ENCODE data around the gene BID. TPM values are rescaled to one million over a fixed set of nuclear protein-coding genes. Genes with fewer than 3 reads are reported as not detected.

BID gene
- total RNA-seq, 1 experiment from 2014 or later: 25.0 TPM

- H3K36me3 Mint-ChIP-seq (ENCODE audit: insufficient read depth, unreplicated experiment): no peaks in the 10 kb centered on the region
- H3K4me1 Mint-ChIP-seq (ENCODE audit: insufficient read depth, unreplicated experiment): peaks cover 16% of the 10 kb centered on the region
- H3K4me3 Mint-ChIP-seq (ENCODE audit: unreplicated experiment): no peak overlapping the region
- TF ChIP-seq CTCF (IDR thresholded peaks at IDR 0.05; ENCODE audit: unreplicated experiment): no peak
- POLR2A ChIA-PET: no interaction called here
- H3K9me3 Mint-ChIP-seq (ENCODE audit: unreplicated experiment): no peaks in the 10 kb centered on the region
- no TSS peak for BruUV-seq (replicated peaks)
- no peaks in the 10 kb centered on the region for H3K27me3 Mint-ChIP-seq (ENCODE audit: insufficient read depth, unreplicated experiment)
- intact Hi-C loops (cut with micrococcal nuclease): loop anchor here (2.0 kb wide), 1 partner anchor 37 kb away; no protein-coding TSS in a partner anchor
- H3K27ac Mint-ChIP-seq (ENCODE audit: low read depth, unreplicated experiment): no peak overlapping the region
- no peak for DNase-seq (ENCODE audit: unreplicated experiment)
- CTCF ChIA-PET: interaction anchor here (1.0 to 3.8 kb wide), 4 partner anchors 36 to 297 kb away, joined by 3 to 9 read pairs (median 4); no protein-coding TSS in a partner anchor
Measured at GRCh38 chr22:17779286-17780115, 5.2 kb upstream of the BID start.

GRCh38 chr22:17778412-17778976, 4.2 kb upstream of the BID start:
- Mint-ChIP-seq H3K36me3 (ENCODE audit: insufficient read depth, unreplicated experiment) (no peaks in the 10 kb centered on the region), H3K27me3 (ENCODE audit: insufficient read depth, unreplicated experiment) (no peaks in the 10 kb centered on the region)
- CTCF ChIA-PET: interaction anchor here (0.6 to 3.8 kb wide), 5 partner anchors 37 to 298 kb away, joined by 3 to 9 read pairs (median 4); no protein-coding TSS in a partner anchor

GRCh38 chr22:17777717-17778044, 3.4 kb upstream of the BID start:
- BruUV-seq (replicated peaks): no TSS peak
- no peak for DNase-seq (ENCODE audit: unreplicated experiment)
- POLR2A ChIA-PET: no interaction called here
- TF ChIP-seq CTCF (IDR thresholded peaks at IDR 0.05; ENCODE audit: unreplicated experiment): no peak
- Mint-ChIP-seq H3K4me3 (ENCODE audit: unreplicated experiment) (no peak overlapping the region), H3K4me1 (ENCODE audit: insufficient read depth, unreplicated experiment) (peaks cover 24% of the 10 kb centered on the region), H3K27me3 (ENCODE audit: insufficient read depth, unreplicated experiment) (no peaks in the 10 kb centered on the region), H3K27ac (ENCODE audit: low read depth, unreplicated experiment) (no peak overlapping the region), H3K9me3 (ENCODE audit: unreplicated experiment) (no peaks in the 10 kb centered on the region), H3K36me3 (ENCODE audit: insufficient read depth, unreplicated experiment) (no peaks in the 10 kb centered on the region)
- CTCF ChIA-PET: interaction anchor here (0.6 to 1.1 kb wide), 3 partner anchors 35 to 53 kb away, joined by 3 to 6 read pairs (median 3); no protein-coding TSS in a partner anchor
- intact Hi-C loops (cut with micrococcal nuclease): no loop called here

More at GRCh38 chr22:17778412-17778976, 4.2 kb upstream of the BID start:
- Mint-ChIP-seq H3K9me3 (ENCODE audit: unreplicated experiment) (no peaks in the 10 kb centered on the region), H3K4me1 (ENCODE audit: insufficient read depth, unreplicated experiment) (peaks cover 17% of the 10 kb centered on the region), H3K4me3 (ENCODE audit: unreplicated experiment) (no peak overlapping the region), H3K27ac (ENCODE audit: low read depth, unreplicated experiment) (no peak overlapping the region)
- intact Hi-C loops (cut with micrococcal nuclease): no loop called here
- no peak for DNase-seq (ENCODE audit: unreplicated experiment)
- BruUV-seq (replicated peaks): no TSS peak
- POLR2A ChIA-PET: no interaction called here
- no peak for TF ChIP-seq CTCF (IDR thresholded peaks at IDR 0.05; ENCODE audit: unreplicated experiment)

- no TSS peak for BruUV-seq (replicated peaks)
- peaks cover 21% of the 10 kb centered on the region for H3K4me1 Mint-ChIP-seq (ENCODE audit: insufficient read depth, unreplicated experiment)
- TF ChIP-seq CTCF (IDR thresholded peaks at IDR 0.05; ENCODE audit: unreplicated experiment): no peak
- POLR2A ChIA-PET: no interaction called here
- H3K9me3 Mint-ChIP-seq (ENCODE audit: unreplicated experiment): no peaks in the 10 kb centered on the region
- H3K27ac Mint-ChIP-seq (ENCODE audit: low read depth, unreplicated experiment): no peak overlapping the region
- CTCF ChIA-PET: interaction anchor here (0.6 to 0.9 kb wide), 4 partner anchors 34 to 692 kb away, joined by 3 to 6 read pairs (median 3); no protein-coding TSS in a partner anchor
- no peak for DNase-seq (ENCODE audit: unreplicated experiment)
- H3K4me3 Mint-ChIP-seq (ENCODE audit: unreplicated experiment): no peak overlapping the region
- no peaks in the 10 kb centered on the region for H3K27me3 Mint-ChIP-seq (ENCODE audit: insufficient read depth, unreplicated experiment)
- intact Hi-C loops (cut with micrococcal nuclease): no loop called here
- no peaks in the 10 kb centered on the region for H3K36me3 Mint-ChIP-seq (ENCODE audit: insufficient read depth, unreplicated experiment)
Measured at GRCh38 chr22:17777005-17777716, 2.9 kb upstream of the BID start.
